Measurements from ENCODE around the gene SELENOP.

DNA sequence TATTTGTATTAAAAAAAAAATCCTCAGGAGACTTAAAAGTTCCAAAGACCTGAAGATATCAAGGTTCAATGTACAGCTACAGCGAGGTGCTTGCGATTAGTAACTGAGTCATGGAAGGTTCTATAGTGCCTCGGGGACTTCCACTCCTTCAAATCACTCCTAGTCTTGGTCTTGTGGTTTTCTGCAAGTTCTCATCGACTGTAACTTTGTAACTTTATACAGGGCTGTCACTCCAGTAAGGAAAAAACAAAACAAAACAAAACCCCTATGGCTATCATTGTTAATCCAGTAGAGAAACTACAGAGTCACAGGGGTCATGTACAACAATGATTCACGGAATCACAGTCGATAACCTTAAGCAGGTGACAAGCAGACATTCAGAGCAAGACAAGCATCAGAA lies 39.8 kb upstream of the SELENOP start:
- TF ChIP-seq, protein P1, sequence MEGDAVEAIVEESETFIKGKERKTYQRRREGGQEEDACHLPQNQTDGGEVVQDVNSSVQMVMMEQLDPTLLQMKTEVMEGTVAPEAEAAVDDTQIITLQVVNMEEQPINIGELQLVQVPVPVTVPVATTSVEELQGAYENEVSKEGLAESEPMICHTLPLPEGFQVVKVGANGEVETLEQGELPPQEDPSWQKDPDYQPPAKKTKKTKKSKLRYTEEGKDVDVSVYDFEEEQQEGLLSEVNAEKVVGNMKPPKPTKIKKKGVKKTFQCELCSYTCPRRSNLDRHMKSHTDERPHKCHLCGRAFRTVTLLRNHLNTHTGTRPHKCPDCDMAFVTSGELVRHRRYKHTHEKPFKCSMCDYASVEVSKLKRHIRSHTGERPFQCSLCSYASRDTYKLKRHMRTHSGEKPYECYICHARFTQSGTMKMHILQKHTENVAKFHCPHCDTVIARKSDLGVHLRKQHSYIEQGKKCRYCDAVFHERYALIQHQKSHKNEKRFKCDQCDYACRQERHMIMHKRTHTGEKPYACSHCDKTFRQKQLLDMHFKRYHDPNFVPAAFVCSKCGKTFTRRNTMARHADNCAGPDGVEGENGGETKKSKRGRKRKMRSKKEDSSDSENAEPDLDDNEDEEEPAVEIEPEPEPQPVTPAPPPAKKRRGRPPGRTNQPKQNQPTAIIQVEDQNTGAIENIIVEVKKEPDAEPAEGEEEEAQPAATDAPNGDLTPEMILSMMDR (IDR thresholded peaks at IDR 0.05; ENCODE audit: poor library complexity) = no peak
- no peak for TF ChIP-seq EZH2phosphoT487 (IDR thresholded peaks at IDR 0.05; ENCODE audit: low read depth, severe bottlenecking, unreplicated experiment)

All from hepatocyte (in vitro differentiated cells).